ENCODE measurements around the gene CCDC201.
"Not testable (repeated sequence)": the region's sequence is repeated elsewhere in the genome, so short reads cannot be mapped to it uniquely, and the experiment has no call there.

Gene CCDC201

DNA sequence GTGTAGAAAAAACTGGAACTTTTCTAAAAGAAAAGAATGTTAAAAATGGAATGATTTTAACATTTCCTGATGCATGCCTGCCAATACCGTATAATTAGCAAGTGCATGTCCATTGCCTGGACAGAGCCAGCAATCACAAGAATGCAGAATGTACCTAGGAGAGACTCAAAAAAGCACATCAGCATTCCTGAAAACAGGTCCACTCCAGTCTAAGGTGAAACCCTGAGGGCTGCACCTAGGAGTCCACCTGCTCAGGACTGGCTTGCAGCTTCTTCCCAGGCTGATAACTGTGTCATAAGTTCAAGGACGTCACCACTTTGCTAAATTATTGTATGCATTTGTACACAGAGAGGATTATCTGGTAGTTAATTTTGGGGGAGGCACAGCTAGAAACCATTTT is 5.4 kb downstream of the CCDC201 start:
- no peak for ATAC-seq
- TF ChIP-seq SNAI2 (CRISPR knock-in tag; IDR thresholded peaks at IDR 0.05) (no peak), RARB (CRISPR knock-in tag; IDR thresholded peaks at IDR 0.05) (no peak), ZC3H10 (CRISPR knock-in tag; IDR thresholded peaks at IDR 0.05) (no peak), ESRRG (CRISPR knock-in tag; IDR thresholded peaks at IDR 0.05) (no peak), TCF4 (CRISPR knock-in tag; IDR thresholded peaks at IDR 0.05; ENCODE audit: borderline replicate concordance) (no peak), TOX (CRISPR knock-in tag; IDR thresholded peaks at IDR 0.05; ENCODE audit: borderline replicate concordance) (no peak), ZNF8 (CRISPR knock-in tag; IDR thresholded peaks at IDR 0.05) (no peak), ZNF70 (CRISPR knock-in tag; IDR thresholded peaks at IDR 0.05) (no peak), ZNF565 (CRISPR knock-in tag; conservative IDR thresholded peaks at IDR 0.05; ENCODE audit: low read depth) (no peak), BACH2 (CRISPR knock-in tag; IDR thresholded peaks at IDR 0.05; ENCODE audit: borderline replicate concordance) (no peak), ARNTL (CRISPR knock-in tag; IDR thresholded peaks at IDR 0.05; ENCODE audit: borderline replicate concordance, low read depth) (no peak)
- TF ChIP-seq, protein P1, sequence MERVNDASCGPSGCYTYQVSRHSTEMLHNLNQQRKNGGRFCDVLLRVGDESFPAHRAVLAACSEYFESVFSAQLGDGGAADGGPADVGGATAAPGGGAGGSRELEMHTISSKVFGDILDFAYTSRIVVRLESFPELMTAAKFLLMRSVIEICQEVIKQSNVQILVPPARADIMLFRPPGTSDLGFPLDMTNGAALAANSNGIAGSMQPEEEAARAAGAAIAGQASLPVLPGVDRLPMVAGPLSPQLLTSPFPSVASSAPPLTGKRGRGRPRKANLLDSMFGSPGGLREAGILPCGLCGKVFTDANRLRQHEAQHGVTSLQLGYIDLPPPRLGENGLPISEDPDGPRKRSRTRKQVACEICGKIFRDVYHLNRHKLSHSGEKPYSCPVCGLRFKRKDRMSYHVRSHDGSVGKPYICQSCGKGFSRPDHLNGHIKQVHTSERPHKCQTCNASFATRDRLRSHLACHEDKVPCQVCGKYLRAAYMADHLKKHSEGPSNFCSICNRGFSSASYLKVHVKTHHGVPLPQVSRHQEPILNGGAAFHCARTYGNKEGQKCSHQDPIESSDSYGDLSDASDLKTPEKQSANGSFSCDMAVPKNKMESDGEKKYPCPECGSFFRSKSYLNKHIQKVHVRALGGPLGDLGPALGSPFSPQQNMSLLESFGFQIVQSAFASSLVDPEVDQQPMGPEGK (CRISPR knock-in tag; IDR thresholded peaks at IDR 0.05; ENCODE audit: borderline replicate concordance) = no peak
- TF ChIP-seq, protein P2, sequence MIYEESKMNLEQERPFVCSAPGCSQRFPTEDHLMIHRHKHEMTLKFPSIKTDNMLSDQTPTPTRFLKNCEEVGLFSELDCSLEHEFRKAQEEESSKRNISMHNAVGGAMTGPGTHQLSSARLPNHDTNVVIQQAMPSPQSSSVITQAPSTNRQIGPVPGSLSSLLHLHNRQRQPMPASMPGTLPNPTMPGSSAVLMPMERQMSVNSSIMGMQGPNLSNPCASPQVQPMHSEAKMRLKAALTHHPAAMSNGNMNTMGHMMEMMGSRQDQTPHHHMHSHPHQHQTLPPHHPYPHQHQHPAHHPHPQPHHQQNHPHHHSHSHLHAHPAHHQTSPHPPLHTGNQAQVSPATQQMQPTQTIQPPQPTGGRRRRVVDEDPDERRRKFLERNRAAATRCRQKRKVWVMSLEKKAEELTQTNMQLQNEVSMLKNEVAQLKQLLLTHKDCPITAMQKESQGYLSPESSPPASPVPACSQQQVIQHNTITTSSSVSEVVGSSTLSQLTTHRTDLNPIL (CRISPR knock-in tag; IDR thresholded peaks at IDR 0.05; ENCODE audit: low read depth) = no peak
- TF ChIP-seq, protein P3, sequence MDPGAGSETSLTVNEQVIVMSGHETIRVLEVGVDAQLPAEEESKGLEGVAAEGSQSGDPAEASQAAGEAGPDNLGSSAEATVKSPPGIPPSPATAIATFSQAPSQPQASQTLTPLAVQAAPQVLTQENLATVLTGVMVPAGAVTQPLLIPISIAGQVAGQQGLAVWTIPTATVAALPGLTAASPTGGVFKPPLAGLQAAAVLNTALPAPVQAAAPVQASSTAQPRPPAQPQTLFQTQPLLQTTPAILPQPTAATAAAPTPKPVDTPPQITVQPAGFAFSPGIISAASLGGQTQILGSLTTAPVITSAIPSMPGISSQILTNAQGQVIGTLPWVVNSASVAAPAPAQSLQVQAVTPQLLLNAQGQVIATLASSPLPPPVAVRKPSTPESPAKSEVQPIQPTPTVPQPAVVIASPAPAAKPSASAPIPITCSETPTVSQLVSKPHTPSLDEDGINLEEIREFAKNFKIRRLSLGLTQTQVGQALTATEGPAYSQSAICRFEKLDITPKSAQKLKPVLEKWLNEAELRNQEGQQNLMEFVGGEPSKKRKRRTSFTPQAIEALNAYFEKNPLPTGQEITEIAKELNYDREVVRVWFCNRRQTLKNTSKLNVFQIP (CRISPR knock-in tag; IDR thresholded peaks at IDR 0.05; ENCODE audit: borderline replicate concordance, low read depth) = no peak

DNA sequence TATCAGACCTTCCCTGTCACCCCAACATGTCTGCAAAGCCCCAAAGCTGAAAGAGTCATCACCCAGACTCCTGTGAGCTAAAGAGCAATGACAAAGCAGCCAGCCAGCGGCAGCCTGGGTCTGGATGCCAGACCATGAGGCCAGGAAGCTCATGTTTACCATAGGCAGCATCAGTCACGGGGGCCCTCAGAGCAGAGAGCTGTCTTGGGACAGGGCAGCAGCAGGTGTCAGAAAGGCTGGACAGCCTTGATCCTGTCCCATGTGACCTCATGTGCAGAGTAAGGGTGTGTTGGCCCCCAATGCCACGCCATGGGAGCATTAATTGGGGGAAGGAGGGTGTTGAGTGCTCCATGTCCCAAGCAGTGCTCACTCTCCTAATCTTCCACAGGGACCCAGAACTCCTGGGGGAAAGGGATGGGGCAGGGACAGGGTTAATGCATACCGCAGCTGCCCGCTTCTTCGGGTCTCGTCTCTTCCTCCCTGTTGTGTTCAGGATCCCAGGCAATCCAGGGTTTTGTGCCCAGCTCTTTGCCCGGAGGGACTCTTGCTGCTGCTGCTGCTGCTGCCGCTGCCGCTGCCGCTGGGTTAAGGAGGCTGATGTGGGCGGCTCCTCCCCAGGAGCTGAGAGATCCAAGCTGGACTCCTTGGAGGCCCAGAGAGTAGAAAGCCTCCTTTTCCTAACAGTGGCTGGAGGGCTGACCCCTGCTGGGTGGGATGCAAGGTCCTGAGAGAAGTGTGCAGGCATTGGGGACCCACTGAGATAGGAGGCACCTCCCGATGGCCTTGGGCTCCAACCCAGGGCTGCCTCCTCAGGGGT is 7.1 kb downstream of the CCDC201 start:
- ATAC-seq = no peak
- TF ChIP-seq CSDC2 (CRISPR knock-in tag; IDR thresholded peaks at IDR 0.05) (no peak), ISL1 (CRISPR knock-in tag; IDR thresholded peaks at IDR 0.05) (no peak), RARB (CRISPR knock-in tag; IDR thresholded peaks at IDR 0.05) (no peak), GLIS3 (CRISPR knock-in tag; IDR thresholded peaks at IDR 0.05) (no peak), TCF4 (CRISPR knock-in tag; IDR thresholded peaks at IDR 0.05; ENCODE audit: borderline replicate concordance) (no peak), OSR1 (CRISPR knock-in tag; IDR thresholded peaks at IDR 0.05) (no peak)
- TF ChIP-seq, protein P2 (CRISPR knock-in tag; IDR thresholded peaks at IDR 0.05; ENCODE audit: low read depth) = no peak

DNA sequence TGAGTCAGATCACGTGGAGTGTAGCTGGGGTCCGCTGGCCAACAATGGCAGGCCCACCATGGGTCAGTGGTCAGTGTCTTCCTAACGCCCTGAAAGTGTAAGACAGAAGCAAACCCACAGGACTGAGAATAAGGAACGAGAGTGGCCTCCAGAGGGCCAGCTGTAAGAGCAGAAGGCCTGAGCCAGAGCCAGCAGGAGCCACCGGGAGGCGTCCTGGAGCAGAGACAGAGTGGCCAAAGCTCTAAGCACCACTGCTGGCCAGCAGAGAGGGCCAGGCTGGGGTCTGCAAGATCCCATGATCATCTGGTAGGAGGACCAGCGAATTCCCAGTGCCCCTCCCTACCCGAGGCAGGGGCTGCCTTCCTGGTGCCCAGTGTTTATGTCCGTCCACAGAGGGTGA is 9.2 kb downstream of the CCDC201 start:
- peak; percentile 75 for ATAC-seq
- TF ChIP-seq, protein P4, sequence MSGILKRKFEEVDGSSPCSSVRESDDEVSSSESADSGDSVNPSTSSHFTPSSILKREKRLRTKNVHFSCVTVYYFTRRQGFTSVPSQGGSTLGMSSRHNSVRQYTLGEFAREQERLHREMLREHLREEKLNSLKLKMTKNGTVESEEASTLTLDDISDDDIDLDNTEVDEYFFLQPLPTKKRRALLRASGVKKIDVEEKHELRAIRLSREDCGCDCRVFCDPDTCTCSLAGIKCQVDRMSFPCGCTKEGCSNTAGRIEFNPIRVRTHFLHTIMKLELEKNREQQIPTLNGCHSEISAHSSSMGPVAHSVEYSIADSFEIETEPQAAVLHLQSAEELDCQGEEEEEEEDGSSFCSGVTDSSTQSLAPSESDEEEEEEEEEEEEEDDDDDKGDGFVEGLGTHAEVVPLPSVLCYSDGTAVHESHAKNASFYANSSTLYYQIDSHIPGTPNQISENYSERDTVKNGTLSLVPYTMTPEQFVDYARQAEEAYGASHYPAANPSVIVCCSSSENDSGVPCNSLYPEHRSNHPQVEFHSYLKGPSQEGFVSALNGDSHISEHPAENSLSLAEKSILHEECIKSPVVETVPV (CRISPR knock-in tag; IDR thresholded peaks at IDR 0.05) = no peak
- TF ChIP-seq OSR1 (CRISPR knock-in tag; IDR thresholded peaks at IDR 0.05) (no peak), ZFP3 (CRISPR knock-in tag; IDR thresholded peaks at IDR 0.05) (no peak), TOX (CRISPR knock-in tag; IDR thresholded peaks at IDR 0.05; ENCODE audit: borderline replicate concordance) (no peak), CSDC2 (CRISPR knock-in tag; IDR thresholded peaks at IDR 0.05) (no peak), GLIS3 (CRISPR knock-in tag; IDR thresholded peaks at IDR 0.05) (no peak), TCF4 (CRISPR knock-in tag; IDR thresholded peaks at IDR 0.05; ENCODE audit: borderline replicate concordance) (no peak), ZC3H10 (CRISPR knock-in tag; IDR thresholded peaks at IDR 0.05) (no peak), ZNF8 (CRISPR knock-in tag; IDR thresholded peaks at IDR 0.05) (no peak), ESRRG (CRISPR knock-in tag; IDR thresholded peaks at IDR 0.05) (no peak), ZNF565 (CRISPR knock-in tag; conservative IDR thresholded peaks at IDR 0.05; ENCODE audit: low read depth) (no peak)
- TF ChIP-seq, protein P1 (CRISPR knock-in tag; IDR thresholded peaks at IDR 0.05; ENCODE audit: borderline replicate concordance) = no peak
- TF ChIP-seq, protein P3 (CRISPR knock-in tag; IDR thresholded peaks at IDR 0.05; ENCODE audit: borderline replicate concordance, low read depth) = no peak

DNA sequence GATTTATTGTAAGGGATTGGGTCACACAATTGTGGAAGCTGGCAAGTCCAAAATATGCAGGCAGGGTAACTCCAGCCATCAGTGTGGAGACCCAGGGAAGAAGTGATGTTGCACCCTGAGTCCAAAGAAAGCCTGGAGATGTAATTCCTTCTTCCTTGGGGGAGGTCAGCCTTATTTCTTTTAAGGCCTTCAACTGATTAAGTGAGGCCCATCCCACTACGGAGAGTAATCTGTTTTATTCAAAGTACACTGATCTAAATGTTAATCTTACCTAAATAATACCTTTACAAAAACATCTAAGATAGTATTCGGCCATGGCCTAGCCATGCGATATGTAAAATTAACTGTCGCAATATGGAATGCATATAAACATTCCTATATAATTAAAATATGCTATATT is 16.0 kb downstream of the CCDC201 start:
- ATAC-seq = not testable (repeated sequence)

DNA sequence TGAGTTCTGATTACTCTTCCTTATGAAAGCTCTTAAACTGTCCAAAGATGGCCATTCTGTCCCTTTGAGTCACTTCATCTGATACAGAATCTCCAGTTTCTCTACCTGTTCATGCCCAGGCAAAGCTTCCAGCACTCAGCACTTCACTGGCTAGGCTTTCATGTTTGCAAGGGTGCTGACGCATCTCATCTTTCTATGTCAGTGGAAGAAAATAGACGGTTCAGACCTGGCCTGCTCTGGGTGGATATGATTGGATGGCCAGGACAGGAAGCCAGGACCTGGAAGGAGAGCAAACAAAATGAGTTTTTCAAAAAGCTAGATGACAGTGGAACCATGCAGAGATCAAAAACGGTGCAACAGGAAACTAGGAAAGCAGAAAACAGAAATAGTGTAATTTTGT is 17.2 kb downstream of the CCDC201 start:
- not testable (repeated sequence) for ATAC-seq

DNA sequence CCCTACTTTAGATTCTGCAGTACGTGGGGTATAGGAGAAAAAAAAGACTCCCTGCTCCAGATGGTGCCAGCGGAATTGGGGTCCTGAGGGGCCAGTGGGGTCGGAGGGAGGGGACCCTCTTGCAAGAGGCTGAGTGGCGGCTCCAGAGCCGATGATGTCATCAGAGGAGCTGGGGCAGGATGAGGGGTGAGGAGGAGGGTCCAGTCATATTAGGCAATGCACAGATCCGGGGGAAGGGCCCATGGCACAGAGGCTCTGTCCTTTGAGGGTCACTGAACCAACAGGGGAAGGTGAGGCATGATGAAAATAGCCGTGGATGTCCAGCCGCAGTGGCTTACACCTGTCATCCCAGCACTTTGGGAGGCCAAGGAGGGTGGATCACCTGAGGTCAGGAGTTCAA is 19.4 kb downstream of the CCDC201 start:
- not testable (repeated sequence) for ATAC-seq
